Fibroblast of lung (primary cell): Measurements from ENCODE around the gene CFD.

ENCODE experiments used
- EZH2 ChIP-seq: IDR thresholded peaks from 2 replicates; pipeline ENCODE4 v1.5.1; 2012; ENCODE audit warnings: low read length, control low read depth, mild to moderate bottlenecking; ENCODE audit errors: missing control alignments
- TF ChIP-seq, protein P1 (sequence below), 2 donors: IDR thresholded peaks in 1 of 2; conservative IDR thresholded peaks in 1 of 2; 1 replicate in 1 of 2; 2 replicates in 1 of 2; pipeline ENCODE4 v1.5.1; 2011 to 2012; ENCODE audit warnings: low read length in 2 of 2, control low read depth in 1 of 2, inconsistent platforms in 1 of 2, low read depth in 1 of 2, mild to moderate bottlenecking in 1 of 2

DNA sequence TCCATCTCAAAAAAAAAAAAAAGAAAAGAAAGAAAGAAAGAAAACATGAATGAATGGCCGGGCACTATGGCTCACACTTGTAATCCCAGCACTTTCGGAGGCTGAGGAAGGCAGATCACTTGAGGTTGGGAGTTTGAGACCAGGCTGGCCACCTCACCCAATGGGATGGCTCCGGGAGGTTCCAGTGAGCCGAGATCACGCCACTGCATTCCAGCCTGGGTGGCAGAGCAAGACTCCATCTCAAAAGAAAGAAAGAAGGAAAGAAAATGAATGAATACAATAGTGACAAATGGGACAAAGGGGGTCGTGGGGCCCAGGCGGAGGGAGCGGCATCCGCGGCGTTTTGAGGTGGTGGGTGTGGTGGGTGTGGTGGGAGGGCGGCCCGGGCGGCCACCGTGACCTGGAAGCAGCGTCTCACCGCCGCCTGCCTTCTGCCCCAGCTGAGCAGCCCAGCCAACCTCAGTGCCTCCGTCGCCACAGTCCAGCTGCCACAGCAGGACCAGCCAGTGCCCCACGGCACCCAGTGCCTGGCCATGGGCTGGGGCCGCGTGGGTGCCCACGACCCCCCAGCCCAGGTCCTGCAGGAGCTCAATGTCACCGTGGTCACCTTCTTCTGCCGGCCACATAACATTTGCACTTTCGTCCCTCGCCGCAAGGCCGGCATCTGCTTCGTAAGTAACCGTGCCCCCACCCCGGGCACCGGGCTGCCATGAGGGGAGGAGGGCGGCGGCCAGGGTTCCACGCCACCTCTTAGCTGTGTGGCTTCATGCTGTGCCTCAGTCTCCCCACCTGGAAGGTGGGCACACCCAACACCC is 13.6 kb upstream of the CFD start:
- TF ChIP-seq, protein P1, sequence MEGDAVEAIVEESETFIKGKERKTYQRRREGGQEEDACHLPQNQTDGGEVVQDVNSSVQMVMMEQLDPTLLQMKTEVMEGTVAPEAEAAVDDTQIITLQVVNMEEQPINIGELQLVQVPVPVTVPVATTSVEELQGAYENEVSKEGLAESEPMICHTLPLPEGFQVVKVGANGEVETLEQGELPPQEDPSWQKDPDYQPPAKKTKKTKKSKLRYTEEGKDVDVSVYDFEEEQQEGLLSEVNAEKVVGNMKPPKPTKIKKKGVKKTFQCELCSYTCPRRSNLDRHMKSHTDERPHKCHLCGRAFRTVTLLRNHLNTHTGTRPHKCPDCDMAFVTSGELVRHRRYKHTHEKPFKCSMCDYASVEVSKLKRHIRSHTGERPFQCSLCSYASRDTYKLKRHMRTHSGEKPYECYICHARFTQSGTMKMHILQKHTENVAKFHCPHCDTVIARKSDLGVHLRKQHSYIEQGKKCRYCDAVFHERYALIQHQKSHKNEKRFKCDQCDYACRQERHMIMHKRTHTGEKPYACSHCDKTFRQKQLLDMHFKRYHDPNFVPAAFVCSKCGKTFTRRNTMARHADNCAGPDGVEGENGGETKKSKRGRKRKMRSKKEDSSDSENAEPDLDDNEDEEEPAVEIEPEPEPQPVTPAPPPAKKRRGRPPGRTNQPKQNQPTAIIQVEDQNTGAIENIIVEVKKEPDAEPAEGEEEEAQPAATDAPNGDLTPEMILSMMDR (conservative IDR thresholded peaks at IDR 0.05 in 1 of 2, IDR thresholded peaks at IDR 0.05 in 1 of 2; ENCODE audit: low read depth in 1 of 2, low read length in 2 of 2), result no peak
- TF ChIP-seq EZH2, result no peak
